ENCODE data around the gene SPNS1.
A peak's percentile ranks its signal among the peaks of the same experiment; 100 is the strongest.
"Not testable (repeated sequence)": the region's sequence is repeated elsewhere in the genome, so short reads cannot be mapped to it uniquely, and the experiment has no call there.

The SPNS1 gene

DNA sequence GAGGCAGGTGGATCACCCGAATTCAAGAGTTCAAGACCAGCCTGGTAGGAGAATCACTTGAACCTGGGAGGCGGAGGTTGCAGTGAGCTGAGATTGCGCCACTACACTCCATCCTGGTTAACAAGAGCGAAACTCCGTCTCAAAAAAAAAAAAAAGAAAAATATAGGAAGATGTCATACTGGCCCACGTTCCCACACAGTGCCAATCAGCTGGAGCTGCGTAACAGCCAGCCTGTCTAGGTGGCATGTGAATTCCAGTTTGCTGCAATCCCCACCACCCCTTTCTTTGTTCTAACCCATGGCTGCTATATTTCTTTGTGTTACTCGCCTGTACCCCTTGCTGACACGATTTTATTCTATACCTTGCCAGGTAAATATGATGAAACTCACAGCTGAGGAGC, 16.4 kb upstream of the SPNS1 start:
- no peak for DNase-seq

DNA sequence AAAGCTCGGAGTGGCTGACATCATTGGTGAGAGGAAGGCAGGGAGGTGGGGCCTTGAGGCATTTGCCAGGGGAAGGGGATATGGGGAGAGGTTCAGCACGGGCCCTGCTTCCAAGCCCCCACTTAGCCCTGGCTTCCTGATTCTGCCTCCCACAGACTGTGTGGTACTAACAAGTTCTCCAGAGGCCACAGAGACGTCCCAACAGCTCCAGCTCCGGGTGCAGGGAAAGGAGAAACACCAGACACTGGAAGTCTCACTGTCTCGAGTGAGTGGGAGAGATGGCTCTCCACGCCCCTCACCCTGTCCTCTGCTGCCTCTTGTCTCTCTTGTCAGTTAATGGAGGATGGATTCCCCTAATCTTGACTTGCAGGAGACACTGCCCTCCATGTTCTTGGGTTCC, 15.7 kb upstream of the SPNS1 start:
- DNase-seq: no peak

DNA sequence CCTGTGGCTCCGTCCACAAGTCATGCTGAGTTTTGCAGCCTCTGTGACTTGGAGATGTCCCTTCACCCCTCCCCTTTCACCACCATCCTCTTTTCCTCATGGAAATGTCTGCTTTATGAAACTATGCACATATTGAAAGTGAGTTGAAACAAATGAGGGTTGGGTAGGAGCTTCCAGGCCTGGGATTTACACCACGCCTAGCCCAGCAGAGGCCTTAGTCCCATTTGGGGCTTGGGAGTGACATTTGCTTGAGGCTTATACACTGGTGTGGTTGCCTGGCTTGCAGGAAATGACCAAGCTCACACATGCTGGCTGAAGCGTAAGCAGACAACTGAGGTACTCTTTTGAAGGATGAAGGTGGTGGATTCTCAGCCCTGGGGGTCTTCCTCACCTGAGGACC, 10.5 kb upstream of the SPNS1 start:
- no peak for DNase-seq

DNA sequence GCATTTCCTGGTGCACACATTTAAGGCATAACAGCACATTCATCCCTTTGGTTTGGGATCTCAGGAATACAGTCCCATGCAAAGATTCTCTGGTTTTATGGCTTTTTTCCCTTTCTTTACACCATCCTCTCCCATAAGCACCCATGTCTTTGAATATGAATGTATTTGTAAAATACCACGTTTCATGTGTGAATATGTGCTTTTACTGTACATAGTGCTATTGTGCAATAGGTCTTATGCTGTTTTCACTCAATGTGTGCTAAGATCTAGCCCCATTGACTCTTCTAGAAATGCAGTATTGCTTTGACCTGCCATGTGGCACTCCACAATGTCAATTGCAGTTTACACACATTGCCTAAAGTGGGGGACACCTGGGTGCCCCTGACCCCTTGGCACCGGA, 10.1 kb upstream of the SPNS1 start:
- no peak for DNase-seq

DNA sequence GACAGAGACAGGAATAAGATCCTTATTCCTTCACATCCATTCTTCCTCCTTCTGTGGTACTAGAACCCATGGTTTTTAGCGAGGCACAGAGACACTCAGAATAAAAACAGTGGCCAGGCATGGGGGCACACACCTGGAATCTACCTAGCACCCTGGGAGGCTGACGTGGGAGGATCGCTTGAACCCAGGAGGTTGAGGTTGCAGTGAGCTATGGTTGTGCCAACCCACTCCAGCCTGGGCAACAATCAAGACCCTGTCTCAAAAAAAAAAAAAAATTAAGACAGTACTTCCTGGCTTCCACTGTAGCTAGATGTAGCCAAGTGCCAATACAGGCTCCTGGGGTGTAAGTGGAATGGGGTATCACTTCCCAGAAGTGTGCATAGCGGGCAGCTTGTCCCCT, 7.4 kb upstream of the SPNS1 start:
- DNase-seq: no peak

DNA sequence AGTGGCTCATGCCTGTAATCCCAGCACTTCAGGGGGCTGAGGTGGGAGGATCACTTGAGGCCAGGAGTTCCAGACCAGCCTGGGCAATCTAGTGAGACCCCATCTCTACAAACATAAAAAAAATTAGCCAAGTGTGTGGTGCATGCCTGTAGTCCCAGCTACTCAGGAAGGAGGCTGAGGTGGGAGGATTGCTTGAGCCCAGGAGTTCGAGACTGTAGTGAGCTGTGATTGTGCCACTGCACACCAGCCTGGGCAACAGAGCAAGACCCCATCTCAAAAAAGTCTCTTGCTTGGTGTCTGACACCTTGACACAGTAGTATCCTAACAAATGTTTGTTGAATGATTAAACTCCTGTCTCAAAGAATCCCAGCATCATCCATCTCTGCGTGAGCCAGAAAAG, 4.9 kb upstream of the SPNS1 start:
- not testable (repeated sequence) for DNase-seq

DNA sequence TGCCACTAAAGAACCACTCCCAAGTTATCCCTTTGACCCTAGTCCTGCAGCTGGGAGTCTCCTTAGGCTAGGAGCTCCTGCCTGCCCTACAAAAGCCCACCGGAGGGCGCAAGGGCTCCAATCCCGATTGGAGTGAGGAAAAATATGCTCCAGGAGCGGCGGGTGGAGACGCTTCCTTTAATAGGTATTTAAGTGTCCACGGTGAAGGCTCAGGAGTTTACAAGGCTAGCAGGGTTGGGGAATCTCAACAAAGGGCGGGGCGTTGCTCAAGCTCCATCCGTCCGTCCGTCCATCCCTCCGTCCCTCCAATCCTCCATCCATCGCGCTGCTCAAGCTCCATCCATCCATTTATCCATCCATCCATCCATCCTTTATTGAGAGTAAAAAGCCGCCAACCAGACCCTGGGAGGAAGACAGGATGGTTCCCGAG, 556 bp upstream of the SPNS1 start:
- DNase-seq: peak; percentile 53

DNA sequence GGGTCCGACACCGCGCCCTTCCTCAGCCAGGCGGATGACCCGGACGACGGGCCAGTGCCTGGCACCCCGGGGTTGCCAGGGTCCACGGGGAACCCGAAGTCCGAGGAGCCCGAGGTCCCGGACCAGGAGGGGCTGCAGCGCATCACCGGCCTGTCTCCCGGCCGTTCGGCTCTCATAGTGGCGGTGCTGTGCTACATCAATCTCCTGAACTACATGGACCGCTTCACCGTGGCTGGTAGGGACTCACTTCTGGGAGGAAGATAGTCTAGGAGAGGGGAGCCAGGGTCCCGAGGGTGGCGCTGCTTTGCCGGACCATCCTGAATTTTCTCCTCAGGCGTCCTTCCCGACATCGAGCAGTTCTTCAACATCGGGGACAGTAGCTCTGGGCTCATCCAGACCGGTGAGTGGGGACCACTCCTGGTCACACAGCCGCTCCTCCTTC, 601 bp downstream of the SPNS1 start:
- no peak for DNase-seq

DNA sequence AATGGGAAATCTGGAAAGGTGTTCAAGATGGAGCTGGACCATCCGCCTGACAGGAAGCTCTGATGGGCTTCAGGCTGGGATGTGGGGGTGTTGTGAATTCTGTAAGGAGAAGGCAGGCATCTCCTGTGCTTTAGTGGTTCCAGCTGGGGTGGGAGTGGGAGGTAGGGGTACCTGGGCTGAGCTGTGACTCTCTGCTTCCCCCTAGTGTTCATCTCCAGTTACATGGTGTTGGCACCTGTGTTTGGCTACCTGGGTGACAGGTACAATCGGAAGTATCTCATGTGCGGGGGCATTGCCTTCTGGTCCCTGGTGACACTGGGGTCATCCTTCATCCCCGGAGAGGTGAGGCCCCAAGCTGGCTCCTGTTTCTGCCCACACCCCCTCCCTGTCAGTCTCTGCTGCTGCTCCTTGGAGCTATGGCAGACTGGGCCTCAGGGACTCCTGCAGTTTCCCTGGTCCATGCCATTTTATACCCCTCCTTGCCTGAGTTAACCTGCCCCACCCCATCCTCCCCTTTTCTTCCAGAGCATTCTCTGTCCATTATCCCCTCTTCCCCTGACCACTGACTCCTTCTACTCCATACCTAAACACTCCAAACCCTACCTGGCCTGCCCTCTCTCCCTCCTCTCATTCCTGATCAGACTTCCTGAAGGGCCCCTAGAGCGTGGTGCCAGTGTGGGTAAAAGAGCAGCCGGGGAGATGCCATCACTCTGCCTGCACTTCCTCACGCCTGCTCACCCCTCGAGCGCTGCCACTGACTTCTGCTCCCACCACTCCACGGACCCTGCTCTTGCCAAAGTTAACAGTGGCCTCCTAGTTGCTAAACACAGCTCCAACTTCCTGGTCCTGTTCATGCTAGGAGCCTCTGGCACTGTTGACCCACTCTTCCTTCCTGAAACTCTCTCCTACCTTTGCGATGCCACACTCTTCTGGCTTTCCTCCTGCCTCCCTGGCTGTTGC, 3.4 kb downstream of the SPNS1 start:
- peak; percentile 19 for DNase-seq

DNA sequence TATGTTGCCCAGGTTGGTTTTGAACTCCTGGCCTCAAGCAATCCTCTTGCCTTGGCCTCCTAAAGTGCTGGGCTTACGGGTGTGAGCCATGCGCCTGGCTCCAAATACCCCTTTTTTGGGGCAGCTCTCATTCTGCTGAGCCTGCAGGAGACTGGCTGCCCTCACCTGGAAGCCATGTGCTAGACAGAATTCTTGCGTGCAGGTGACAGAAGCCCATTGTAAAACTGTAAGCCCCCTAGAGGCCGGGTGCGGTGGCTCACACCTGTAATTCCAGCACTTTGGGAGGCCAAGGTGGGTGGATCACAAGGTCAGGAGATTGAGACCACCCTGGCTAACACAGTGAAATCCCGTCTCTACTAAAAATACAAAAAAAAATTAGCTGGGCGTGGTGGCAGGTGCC, 5.8 kb downstream of the SPNS1 start:
- not testable (repeated sequence) for DNase-seq

DNA sequence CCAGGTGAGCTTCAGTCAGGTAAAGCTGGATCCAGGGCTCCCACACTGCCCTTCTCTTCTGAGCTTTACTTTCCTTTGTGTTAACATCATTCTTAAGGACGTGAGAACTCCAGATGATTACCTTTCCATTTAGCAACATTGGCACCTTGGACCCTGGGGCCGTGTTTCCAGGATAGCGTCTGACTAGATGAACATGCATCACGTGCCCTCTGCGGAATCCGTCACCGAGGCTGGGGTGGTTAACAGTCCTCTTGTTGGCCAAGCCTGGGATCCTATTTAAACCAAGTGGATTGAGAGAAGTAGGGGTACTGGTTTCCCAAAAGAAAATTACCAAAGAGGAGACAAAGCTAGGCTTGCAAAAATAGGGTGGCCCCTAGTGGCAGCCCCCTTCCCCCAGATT, 6.4 kb downstream of the SPNS1 start:
- DNase-seq: no peak

DNA sequence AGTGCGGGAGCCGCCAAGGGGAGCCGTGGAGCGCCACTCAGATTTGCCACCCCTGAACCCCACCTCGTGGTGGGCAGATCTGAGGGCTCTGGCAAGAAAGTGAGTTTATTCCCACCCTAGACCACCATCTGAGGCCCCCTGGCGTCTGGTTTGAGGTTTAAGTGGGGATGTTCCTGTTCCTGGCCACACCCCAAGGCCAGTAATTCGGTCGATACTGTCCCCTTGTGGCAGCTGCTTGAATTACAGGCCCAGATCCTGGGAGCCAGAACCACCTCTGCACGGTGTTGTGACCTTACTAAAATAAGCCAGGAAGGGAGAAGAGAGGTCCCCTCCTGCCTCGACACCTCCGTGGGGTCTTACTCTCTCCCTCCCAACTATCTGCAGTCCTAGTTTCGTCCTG, 6.9 kb downstream of the SPNS1 start:
- DNase-seq: no peak

DNA sequence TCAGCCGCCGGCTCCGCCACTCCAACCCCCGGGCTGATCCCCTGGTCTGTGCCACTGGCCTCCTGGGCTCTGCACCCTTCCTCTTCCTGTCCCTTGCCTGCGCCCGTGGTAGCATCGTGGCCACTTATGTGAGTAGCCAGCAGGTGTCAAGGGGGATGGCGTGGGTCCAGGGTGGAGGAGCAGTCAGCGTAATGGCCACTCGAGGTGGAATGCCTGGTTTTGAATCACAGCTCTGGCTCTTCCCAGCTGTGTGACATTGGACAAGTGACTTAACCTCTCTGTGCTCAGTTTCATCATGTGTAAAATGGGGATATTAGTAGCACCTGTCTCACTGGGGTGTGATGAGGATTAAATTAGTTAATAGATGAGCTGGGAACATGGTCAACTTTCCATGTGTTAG, 7.8 kb downstream of the SPNS1 start:
- no peak for DNase-seq

DNA sequence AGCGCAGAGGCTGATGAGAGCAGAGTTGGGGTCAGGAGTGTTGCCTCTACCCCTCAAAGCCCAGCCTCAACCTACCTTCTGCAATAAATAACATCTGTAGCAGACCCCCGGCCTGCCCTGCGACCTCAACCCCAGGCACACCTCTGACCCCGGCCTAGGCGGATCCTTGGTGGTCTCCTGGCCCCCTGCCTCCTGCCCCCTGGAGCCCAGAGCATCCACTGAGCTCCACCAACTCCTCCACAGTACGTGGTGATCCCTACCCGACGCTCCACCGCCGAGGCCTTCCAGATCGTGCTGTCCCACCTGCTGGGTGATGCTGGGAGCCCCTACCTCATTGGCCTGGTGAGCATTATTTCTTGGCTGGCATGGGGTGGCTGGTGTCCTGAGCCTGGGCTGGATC, 8.4 kb downstream of the SPNS1 start:
- DNase-seq: no peak

DNA sequence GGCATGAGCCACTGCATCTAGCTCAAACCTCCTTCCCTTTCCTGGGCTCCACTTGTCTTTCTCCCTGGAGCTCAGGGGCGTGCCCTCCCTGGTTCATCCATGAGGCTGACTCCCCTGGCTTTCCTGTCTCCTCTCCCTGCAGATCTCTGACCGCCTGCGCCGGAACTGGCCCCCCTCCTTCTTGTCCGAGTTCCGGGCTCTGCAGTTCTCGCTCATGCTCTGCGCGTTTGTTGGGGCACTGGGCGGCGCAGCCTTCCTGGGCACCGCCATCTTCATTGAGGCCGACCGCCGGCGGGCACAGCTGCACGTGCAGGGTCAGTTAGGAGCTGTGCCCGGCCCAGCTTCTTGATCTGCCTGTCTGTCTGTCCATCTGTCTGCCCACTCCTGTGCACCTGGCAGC, 9.1 kb downstream of the SPNS1 start:
- DNase-seq: no peak

DNA sequence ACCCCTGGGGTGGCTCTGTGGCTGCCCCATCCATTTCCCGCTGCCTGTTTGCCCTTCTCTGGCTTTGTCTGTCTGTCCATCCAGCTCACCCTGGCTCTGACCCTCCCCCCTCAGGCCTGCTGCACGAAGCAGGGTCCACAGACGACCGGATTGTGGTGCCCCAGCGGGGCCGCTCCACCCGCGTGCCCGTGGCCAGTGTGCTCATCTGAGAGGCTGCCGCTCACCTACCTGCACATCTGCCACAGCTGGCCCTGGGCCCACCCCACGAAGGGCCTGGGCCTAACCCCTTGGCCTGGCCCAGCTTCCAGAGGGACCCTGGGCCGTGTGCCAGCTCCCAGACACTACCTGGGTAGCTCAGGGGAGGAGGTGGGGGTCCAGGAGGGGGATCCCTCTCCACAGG, 9.5 kb downstream of the SPNS1 start:
- no peak for DNase-seq

DNA sequence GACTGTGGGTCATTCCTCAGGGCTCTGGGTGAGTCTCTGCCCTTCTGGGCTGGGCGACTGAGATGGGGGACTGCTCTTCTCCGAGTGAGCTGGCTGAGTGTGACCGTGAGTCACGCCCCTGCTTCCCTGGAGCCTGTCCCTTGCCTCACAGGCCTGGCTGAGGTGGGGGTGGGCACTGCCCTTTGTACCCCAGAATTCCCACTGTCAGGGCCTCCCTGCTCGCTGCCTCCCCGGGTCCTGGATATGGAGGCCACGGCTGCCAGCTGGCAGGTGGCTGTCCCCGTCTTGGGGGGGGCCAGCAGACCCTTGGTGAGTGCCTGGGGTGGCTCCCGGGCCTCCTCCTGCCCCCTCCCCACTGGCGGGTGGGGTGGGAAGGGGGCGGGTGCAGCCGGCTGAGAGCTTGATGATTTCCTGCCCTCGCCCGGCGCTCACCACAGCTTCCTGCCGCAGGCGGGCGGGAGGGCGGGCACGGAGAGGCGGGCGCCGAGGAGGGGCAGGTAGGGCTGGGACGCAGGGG, 10.1 kb downstream of the SPNS1 start, which contains the start of gene LAT:
Gene LAT, plus strand, starts transcription at position 434 of the 517 bp plus-strand sequence. CDS start 366 bp downstream, outside the sequence.
- DNase-seq: peak; percentile 13

DNA sequence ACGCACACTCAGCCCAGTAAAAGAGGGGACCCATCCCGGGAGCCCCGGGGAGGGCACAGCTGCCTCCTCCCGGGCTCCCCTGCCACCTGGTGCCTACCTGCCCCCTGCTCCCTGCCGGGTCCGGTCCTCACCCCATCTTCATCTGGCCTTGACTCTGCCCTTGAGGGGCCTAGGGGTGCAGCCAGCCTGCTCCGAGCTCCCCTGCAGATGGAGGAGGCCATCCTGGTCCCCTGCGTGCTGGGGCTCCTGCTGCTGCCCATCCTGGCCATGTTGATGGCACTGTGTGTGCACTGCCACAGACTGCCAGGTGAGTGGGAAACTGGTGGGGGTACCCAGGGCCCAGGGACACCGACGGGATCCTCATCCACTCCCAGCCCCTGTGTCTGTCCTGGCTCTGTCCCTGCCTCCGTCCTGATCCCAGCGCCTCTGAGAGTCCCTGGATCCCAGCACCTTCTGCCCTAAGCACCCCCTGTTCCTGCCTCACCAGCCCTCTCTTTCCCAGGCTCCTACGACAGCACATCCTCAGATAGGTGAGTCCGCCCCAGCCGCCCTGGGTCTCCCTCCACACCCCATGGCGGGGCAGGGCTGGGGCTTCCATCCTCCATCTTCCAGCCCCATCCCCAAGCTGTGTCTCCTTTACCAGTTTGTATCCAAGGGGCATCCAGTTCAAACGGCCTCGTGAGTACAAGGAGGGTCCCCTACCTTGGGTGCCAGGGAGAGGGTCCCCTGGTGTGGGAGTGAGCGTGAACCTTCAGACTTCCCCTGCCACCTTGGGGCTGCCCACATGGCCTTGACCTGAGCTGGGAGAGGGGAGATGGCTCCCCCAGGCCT, 10.8 kb downstream of the SPNS1 start:
- DNase-seq: no peak

DNA sequence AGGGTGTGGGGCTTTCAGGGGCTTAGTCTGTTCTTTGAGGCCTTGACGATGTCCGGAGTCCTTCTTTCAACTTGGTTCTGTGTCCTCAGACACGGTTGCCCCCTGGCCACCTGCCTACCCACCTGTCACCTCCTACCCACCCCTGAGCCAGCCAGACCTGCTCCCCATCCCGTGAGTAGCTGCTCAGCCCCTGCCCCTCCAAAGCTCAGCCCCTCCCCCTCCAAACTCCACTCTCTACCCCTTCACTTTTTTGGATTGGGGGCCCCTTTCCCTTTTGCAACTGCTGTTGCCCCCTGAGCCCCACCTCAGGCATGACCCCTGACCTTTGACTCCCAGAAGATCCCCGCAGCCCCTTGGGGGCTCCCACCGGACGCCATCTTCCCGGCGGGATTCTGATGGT, 11.5 kb downstream of the SPNS1 start:
- no peak for DNase-seq

DNA sequence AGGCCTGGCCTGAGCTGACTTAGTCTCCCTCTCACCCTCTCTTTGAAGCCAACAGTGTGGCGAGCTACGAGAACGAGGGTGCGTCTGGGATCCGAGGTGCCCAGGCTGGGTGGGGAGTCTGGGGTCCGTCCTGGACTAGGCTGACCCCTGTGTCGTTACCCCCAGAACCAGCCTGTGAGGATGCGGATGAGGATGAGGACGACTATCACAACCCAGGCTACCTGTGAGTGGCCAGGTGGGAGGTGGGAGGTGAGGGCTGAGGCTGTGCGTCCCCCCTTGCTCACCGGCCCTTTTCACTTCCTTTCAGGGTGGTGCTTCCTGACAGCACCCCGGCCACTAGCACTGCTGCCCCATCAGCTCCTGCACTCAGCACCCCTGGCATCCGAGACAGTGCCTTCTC, 11.9 kb downstream of the SPNS1 start:
- DNase-seq: no peak

DNA sequence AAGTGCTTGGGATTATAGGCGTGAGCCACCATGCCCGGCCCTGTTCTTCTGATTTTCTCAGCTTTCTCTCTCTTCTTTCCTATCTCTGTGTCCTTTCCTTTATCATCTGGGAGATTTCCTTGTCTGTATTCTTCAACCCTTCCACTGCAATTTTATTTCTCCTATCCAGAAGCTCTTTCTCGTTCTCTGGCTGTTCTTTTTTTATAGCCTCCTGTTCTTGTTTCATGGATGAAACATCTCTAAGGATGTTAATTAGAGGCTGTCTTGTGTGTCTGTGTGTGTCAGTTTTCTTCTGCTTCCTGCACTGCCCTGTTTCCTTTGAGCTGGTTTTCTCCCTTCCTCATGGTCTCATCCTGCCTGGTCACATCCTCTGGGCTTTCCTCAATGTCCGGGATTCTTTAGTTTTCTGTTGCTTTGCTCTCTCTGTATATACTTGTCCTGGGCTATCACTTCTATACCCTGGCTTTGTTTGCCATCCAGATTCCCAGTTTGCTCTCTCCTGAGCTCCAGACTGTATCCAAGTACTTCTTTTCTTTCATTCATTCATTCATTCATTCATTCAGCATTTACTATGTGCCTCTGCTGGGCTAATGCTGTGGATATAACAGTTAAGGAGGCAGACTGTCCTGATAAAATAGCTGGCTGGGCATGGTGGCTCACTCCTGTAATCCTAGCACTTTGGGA, 12.7 kb downstream of the SPNS1 start:
- DNase-seq: no peak

DNA sequence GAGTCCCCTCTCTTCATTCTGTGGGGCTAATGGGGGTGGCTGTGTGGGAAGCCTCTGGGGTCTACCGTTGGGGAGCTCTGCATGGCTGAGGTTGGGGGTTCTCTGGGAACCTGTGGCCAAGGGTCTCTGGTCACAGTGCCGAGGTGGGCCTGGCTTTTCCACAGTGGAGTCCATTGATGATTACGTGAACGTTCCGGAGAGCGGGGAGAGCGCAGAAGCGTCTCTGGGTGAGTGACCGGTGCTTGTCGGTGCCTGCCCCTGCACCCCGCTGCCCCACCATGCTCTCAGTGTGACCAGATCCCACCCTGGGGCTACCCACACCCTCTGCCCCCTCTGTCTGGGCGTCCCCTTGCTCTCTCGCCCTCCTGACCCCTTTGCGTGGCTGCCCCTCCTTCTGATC, 14.8 kb downstream of the SPNS1 start:
- DNase-seq: no peak

Data from NCI-H1105 (cell line).